Measurements from ENCODE around the gene DTX3.

The DTX3 gene

GRCh38 chr12:57618966-57619433 lies 14.4 kb downstream of the DTX3 start:
- in situ Hi-C loops (cut with HindIII; ENCODE audit: low sequenced_read_pairs), result no loop called here

DNA sequence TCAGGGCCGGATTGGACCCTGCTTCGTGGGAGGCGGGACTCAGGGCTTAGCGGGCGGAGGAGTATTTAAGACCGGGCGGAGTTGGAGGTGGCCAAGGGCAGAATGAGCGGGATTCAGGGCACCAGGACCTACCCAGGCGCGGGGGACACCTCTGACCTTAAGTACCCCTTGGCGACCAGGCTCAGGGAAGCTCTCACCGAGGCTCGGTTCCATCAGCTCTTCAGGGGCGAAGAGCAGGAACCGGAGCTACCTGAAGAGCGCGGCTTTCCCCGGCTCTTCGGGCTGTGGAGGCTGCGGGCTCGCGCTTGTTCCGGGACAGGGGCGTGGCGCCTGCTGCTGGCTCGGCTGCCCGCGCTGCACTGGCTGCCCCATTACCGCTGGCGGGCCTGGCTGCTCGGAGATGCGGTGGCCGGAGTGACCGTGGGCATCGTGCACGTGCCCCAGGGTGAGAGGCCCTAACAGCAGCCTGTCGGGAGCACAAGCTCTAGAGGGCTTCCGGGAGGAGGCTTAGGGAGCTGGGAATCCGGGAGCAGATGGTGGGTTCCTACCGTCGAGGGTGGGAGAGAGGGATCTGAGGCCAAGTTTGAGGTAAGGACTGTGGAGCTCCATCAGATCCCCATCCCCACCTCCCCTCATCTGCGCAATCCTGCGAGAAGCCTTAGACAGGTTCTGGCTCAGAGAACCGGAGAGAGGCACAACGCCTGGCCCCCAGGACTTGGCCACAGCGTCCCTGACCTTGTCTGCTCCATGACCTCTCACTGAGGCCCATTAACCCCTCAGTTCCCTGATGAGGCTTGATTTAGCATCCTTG lies 15.0 kb downstream of the DTX3 start:
- in situ Hi-C loops (cut with HindIII; ENCODE audit: low sequenced_read_pairs), result no loop called here

- in situ Hi-C loops (cut with HindIII; ENCODE audit: low sequenced_read_pairs), result no loop called here
Measured at GRCh38 chr12:57620245-57620935, 15.8 kb downstream of the DTX3 start.

GRCh38 chr12:57620936-57621496 lies 16.4 kb downstream of the DTX3 start:
- in situ Hi-C loops (cut with HindIII; ENCODE audit: low sequenced_read_pairs), result no loop called here

DNA sequence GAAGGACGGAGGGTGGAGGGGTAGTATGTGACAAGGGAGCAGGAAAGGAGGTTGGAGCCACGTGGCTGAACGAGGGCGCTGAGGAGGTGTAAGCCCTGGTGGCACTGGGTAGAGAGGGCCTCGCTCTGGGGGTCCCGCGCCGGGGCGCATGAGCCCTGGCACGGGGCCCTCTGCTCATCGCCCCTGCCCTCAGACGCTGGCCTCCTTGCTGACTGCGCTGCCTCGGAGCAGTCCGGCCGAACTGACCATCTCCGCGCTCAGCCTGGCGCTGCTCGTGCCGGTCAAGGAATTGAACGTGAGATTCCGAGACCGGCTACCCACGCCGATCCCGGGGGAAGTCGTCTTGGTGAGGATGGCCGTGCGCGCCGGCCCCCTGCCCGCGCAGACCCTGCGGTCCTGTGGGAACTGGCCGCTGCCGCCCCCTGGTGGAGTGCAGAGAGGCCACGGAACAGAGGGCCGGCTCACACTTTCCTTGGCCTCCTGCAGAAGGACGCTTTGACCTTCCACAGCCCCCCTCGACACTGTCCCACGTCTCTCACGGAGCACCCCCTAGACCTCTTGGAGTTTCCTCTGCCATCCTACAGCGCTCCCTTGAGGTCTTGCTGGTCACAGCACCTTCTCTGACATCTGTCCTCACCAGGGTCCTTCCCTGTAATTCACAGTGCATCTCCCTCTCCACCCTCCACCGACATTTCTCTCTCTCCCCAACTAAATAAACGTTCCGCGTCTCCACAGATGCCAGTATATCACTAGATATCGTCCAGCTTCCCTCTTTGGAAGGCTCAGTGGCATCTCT lies 17.1 kb downstream of the DTX3 start:
- in situ Hi-C loops (cut with HindIII; ENCODE audit: low sequenced_read_pairs), result no loop called here

DNA sequence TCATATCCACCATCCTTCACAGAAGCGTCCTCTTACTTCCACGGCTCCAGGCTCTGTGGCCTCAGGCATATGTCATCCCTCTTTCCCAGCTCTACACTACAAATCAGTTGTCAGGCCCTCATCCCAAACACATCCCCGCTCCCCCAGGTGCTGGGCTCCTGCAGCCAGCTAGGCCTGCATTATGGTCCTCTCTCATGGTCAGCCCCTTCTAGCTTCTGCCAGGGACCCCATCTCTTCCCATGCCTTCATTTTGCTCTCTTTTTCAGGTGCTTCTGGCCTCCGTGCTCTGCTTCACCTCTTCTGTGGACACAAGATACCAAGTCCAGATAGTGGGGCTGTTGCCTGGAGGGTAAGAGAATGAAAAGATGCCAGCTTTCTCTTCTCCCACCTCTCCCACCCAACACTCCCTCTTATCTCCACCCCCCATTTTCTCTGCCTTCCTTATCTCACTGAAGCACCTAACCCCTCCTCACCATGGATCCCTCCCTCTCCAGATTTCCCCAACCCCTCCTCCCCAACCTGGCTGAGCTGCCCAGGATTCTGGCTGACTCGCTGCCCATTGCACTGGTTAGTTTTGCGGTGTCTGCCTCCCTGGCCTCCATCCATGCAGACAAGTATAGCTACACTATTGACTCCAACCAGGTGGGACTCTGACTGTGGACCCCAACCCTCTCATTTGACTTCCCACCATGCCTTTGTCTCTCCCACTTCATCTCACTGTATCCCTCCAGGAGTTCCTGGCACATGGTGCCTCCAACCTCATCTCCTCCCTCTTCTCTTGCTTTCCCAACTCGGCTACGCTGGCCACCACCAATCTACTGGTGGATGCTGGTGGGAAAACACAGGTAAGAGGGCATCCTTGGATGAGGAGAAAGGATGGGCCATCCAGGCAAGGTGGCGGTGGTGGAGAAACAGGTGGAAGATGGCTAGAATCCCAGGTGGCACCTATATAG lies 17.9 kb downstream of the DTX3 start:
- in situ Hi-C loops (cut with HindIII; ENCODE audit: low sequenced_read_pairs), result no loop called here

- in situ Hi-C loops (cut with HindIII; ENCODE audit: low sequenced_read_pairs), result no loop called here
Measured at GRCh38 chr12:57623385-57623784, 18.8 kb downstream of the DTX3 start.

DNA sequence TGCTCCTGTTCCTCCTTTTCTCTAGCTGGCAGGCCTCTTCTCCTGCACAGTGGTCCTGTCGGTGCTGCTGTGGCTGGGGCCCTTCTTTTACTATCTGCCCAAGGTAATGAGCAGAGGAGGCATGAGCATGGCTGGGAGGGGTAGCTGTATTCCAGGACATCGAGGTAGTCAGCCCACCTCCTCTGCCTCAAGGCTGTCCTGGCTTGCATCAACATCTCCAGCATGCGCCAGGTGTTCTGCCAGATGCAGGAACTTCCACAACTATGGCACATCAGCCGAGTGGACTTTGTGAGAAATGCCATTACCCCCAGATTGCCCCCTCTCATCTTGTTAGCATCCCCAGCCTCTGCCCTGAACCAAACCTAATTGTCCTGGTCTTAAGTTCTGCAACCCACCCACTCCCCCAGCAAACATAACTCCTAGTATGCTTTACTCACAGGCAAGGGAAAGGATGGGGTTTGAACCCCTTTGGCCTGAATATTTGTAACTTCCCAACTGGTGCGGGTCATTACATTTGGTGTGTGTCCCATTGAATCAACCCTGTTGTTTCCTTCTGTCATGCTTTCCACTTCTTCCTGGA lies 19.3 kb downstream of the DTX3 start:
- in situ Hi-C loops (cut with HindIII; ENCODE audit: low sequenced_read_pairs), result no loop called here

GRCh38 chr12:57624441-57625220 lies 20.0 kb downstream of the DTX3 start:
- in situ Hi-C loops (cut with HindIII; ENCODE audit: low sequenced_read_pairs), result loop anchor here (5.0 kb wide), 2 partner anchors 37 to 48 kb away; no protein-coding TSS in a partner anchor

DNA sequence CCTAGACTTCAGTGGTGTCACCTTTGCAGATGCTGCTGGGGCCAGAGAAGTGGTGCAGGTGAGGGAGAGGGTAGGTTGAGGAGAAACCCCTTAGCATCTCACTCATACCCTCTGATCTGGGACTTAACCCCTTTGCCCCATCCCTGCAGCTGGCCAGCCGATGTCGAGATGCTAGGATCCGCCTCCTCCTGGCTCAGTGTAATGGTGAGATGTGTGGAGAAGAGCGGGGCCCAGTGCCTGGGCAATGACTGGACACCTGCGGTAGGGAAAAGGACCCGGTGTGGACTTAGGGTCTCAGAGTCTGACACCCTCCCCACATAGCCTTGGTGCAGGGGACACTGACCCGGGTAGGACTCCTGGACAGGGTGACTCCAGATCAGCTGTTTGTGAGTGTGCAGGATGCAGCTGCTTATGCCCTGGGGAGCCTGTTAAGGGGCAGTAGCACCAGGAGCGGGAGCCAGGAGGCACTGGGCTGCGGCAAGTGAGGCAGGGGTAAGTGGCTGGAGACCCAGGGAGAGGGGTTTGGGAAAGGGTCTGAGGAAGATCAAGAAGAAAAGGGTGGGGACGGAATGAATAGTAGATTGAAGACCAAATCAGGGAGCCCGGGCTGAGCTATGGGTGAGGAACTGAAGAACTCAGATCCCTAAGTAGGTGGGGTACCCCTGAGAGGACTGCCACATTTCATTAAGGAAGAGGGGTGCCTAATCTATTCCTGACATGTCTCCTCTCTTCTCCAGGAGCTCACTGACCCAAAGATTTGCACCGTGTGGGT lies 20.8 kb downstream of the DTX3 start:
- in situ Hi-C loops (cut with HindIII; ENCODE audit: low sequenced_read_pairs), result loop anchor here (5.0 kb wide), 2 partner anchors 38 to 47 kb away; no protein-coding TSS in a partner anchor

GRCh38 chr12:57626111-57626920 lies 21.7 kb downstream of the DTX3 start:
- in situ Hi-C loops (cut with HindIII; ENCODE audit: low sequenced_read_pairs), result loop anchor here (5.0 kb wide), 2 partner anchors 39 to 46 kb away; no protein-coding TSS in a partner anchor

DNA sequence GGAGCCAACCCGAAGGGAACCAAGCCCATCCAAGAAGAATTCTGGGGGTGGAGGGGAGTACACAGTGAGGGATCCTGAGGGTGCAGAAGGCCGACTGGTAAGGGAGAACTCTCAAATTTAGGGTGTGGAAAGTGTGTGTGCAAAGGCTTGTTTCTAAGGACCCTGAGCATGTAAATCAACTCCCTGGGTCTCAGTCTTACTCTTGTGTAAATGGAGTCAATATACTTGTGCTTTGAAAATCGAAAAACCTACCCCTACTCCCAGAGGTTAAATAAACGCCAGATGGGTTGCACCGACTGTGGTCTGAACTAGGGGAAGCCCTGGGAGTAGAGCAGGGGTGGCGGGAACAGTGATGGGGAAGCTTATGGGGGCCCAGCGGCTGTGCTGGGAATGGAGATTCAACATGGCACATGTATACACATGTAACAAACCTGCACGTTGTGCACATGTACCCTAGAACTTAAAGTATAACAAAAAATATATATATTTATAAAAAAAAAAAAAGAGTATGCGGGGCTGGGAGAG lies 22.4 kb downstream of the DTX3 start:
- in situ Hi-C loops (cut with HindIII; ENCODE audit: low sequenced_read_pairs), result loop anchor here (5.0 kb wide), 2 partner anchors 40 to 45 kb away; no protein-coding TSS in a partner anchor

DNA sequence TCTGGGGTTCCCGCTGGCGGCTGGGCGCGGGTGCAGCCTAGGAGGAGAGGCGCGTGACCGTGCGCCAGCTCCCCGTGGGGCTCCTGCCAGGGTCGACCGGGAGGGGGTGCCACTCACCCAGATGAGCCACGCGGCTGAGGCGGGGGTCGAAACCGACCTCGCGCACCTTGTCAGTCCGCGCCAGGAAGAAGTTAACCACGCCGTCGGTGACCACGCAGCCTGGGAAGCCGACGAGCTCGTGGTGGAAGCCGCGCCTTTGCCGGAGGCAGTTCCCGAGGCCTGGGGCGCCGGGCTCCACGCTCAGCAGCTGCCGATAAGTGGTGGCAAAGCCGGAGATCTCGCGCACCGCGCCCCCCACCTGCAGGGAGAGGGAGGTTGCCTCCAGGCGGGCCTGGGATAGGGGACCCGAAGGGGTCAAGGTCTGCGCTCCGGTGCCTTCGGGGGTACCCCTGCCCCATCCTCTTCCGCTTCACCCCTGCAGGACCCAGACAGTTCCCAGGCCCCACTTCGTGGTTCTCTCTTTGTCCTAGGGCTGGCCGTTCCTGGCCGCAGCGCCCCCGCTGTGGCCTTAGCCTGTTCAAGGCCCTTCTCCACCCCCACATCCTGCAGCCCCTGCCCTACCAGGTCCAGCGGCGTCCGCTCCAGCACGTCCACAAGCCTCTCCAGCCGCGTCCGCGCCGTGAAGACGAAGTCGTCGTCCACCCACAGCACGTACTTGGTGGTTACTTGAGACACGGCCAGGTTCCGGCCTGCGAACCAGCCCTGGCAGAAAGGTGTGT lies 23.1 kb downstream of the DTX3 start:
- in situ Hi-C loops (cut with HindIII; ENCODE audit: low sequenced_read_pairs), result loop anchor here (5.0 kb wide), 2 partner anchors 40 to 45 kb away; no protein-coding TSS in a partner anchor

GRCh38 chr12:57628280-57629191 lies 23.9 kb downstream of the DTX3 start:
- in situ Hi-C loops (cut with HindIII; ENCODE audit: low sequenced_read_pairs), result loop anchor here (5.0 kb wide), 2 partner anchors 41 to 44 kb away; no protein-coding TSS in a partner anchor

All from endothelial cell of hepatic sinusoid (primary cell).